Endothelial cell of umbilical vein (primary cell): ENCODE data around the gene SHISA7. TPM values are rescaled to one million over a fixed set of nuclear protein-coding genes. Genes with fewer than 3 reads are reported as not detected.

Source experiments
- Bru-seq: library from RNA; stranded (reverse); fragments of 400-500 nt; gene quantifications from one replicate; lab custom pipeline; 2021; lab: Mats Ljungman, UMichigan
- BruChase-seq, 2 experiments: library from RNA; stranded (reverse); fragments of 400-500 nt; gene quantifications; one replicate each; lab custom pipeline; 2021; lab: Mats Ljungman, UMichigan
- BruUV-seq: library from RNA; stranded (reverse); fragments of 400-500 nt; replicated peaks from 2 replicates; lab custom pipeline; 2021; lab: Mats Ljungman, UMichigan
- CTCF ChIA-PET: fragments of 300-600, 350-600 bp; sonication (Branson Sonifier 250); formaldehyde crosslinking; loops from one replicate; lab custom pipeline; 2021; ENCODE audit warnings: antibody characterized with exemption, inconsistent platforms; lab: Charles Lee
- POLR2A ChIA-PET: fragments of 300-600, 350-600 bp; sonication (Branson Sonifier 250); formaldehyde crosslinking; loops from one replicate; lab custom pipeline; 2021; ENCODE audit warnings: antibody characterized with exemption, inconsistent platforms; lab: Charles Lee
- DNase-seq: peaks from one replicate; pipeline ENCODE4 v3.0.0-alpha.2; 2011; ENCODE audit warnings: low read depth, low spot score
- FAIRE-seq: peaks from 2 replicates; lab custom pipeline; 2011; peaks lifted over from hg19 to GRCh38; lab: Jason Lieb, UNC
- H2AFZ ChIP-seq: 2 replicates; pipeline ENCODE4 v1.6.0; 2012; ENCODE audit warnings: low read depth, low read length, control low read depth, inconsistent platforms
- H3K27ac ChIP-seq: 2 replicates; pipeline ENCODE4 v1.5.1; 2011; ENCODE audit warnings: low read depth, mild to moderate bottlenecking, control low read depth, low read length, moderate library complexity; ENCODE audit not compliant: insufficient read depth
- H3K27me3 ChIP-seq, 2 experiments: 2 replicates each; pipeline versions ENCODE4 v1.6.0 to v1.6.1; 2011; ENCODE audit warnings: low read length in 2 of 2, mixed read lengths in 1 of 2; ENCODE audit not compliant: control insufficient read depth in 2 of 2, insufficient read depth in 2 of 2
- H3K36me3 ChIP-seq, 2 experiments: 2 replicates in 1 of 2; 3 replicates in 1 of 2; pipeline ENCODE4 v1.5.1; 2011; ENCODE audit warnings: low read length in 2 of 2, mild to moderate bottlenecking in 1 of 2, moderate library complexity in 1 of 2; ENCODE audit not compliant: control insufficient read depth in 2 of 2, insufficient read depth in 2 of 2; ENCODE audit errors: extremely low read depth in 1 of 2
- H3K4me1 ChIP-seq: 3 replicates; pipeline ENCODE4 v1.5.1; 2011; ENCODE audit warnings: mild to moderate bottlenecking, low read length; ENCODE audit not compliant: control insufficient read depth, insufficient read depth; ENCODE audit errors: extremely low read depth
- H3K4me2 ChIP-seq: 2 replicates; pipeline ENCODE4 v1.6.1; 2011; ENCODE audit warnings: low read length, control low read depth, mixed read lengths; ENCODE audit not compliant: insufficient read depth
- H3K4me3 ChIP-seq, 3 experiments: fragments of 200-600 bp in 1 of 3; sonication (generic), shearing (Covaris generic) in 1 of 3; replicated peaks in 1 of 3; 2 replicates each; pipeline ENCODE4 v1.5.1; 2011 to 2016; ENCODE audit warnings: control low read depth in 3 of 3, low read length in 3 of 3, mild to moderate bottlenecking in 2 of 3, inconsistent platforms in 1 of 3, low read depth in 1 of 3, moderate library complexity in 1 of 3; ENCODE audit not compliant: insufficient read depth in 1 of 3
- H3K79me2 ChIP-seq: 2 replicates; pipeline ENCODE4 v1.6.0; 2012; ENCODE audit warnings: low read length, inconsistent platforms; ENCODE audit not compliant: control insufficient read depth, insufficient read depth
- H3K9ac ChIP-seq: replicated peaks from 2 replicates; pipeline ENCODE3; 2011; ENCODE audit warnings: low read length, control low read depth; ENCODE audit not compliant: insufficient read depth; ENCODE audit errors: extremely low read depth
- H3K9me1 ChIP-seq: replicated peaks from 3 replicates; pipeline ENCODE4 v1.6.0; 2011; ENCODE audit warnings: mild to moderate bottlenecking, low read length; ENCODE audit not compliant: control insufficient read depth, insufficient read depth; ENCODE audit errors: extremely low read depth
- H3K9me3 ChIP-seq: replicated peaks from 2 replicates; pipeline ENCODE4 v1.5.1; 2012; ENCODE audit warnings: low read length, inconsistent platforms; ENCODE audit not compliant: control insufficient read depth, insufficient read depth
- H4K20me1 ChIP-seq: replicated peaks from 2 replicates; pipeline ENCODE3; 2011; ENCODE audit warnings: mild to moderate bottlenecking, low read length; ENCODE audit not compliant: control insufficient read depth, insufficient read depth; ENCODE audit errors: extremely low read depth
- EZH2 ChIP-seq: IDR thresholded peaks from 2 replicates; pipeline ENCODE4 v1.6.1; 2012; ENCODE audit warnings: borderline replicate concordance, low read depth, mild to moderate bottlenecking, moderate library complexity, low read length, inconsistent platforms; ENCODE audit not compliant: severe bottlenecking
- FOS ChIP-seq: IDR thresholded peaks from 2 replicates; pipeline ENCODE4 v1.6.1; 2011; ENCODE audit warnings: mild to moderate bottlenecking, low read length, moderate library complexity, borderline replicate concordance; ENCODE audit not compliant: insufficient read depth
- GATA2 ChIP-seq: IDR thresholded peaks from 2 replicates; pipeline ENCODE4 v1.7.0; 2011; ENCODE audit warnings: low read depth, mild to moderate bottlenecking, moderate library complexity, mixed read lengths, low read length; ENCODE audit not compliant: insufficient read length, insufficient read depth
- JUN ChIP-seq: IDR thresholded peaks from 2 replicates; pipeline ENCODE4 v1.6.1; 2011; ENCODE audit warnings: borderline replicate concordance, low read depth; ENCODE audit not compliant: insufficient read length, insufficient read depth
- MYC ChIP-seq: IDR thresholded peaks from one replicate; pipeline ENCODE4 v1.6.1; 2011; ENCODE audit warnings: mild to moderate bottlenecking, low read depth, low read length
- POLR2A ChIP-seq: IDR thresholded peaks from 2 replicates; pipeline ENCODE4 v1.6.1; 2012; ENCODE audit warnings: low read depth, mild to moderate bottlenecking, control low read depth, low read length
- POLR2AphosphoS5 ChIP-seq: IDR thresholded peaks from 2 replicates; pipeline ENCODE4 v1.6.1; 2012; ENCODE audit warnings: low read depth, mild to moderate bottlenecking, control low read depth, low read length, moderate library complexity; ENCODE audit not compliant: insufficient read depth
- dilution Hi-C: fragments of 300-500 bp; cut with MboI; formaldehyde crosslinking; loops from one replicate; pipeline ENCODE4 v1.15.0; 2019; ENCODE audit warnings: low sequenced_read_pairs; ENCODE audit not compliant: extremely low pct_ligation_motif_present
- intact Hi-C: fragments of 100-400 bp; cut with micrococcal nuclease; formaldehyde crosslinking; loops from one replicate; pipeline ENCODE4 v1.10.0; 2022
- long read RNA-seq: library from polyadenylated mRNA; stranded (forward); transcript quantifications from one replicate; pipeline ENCODE4 v2.0.0, GENCODE V29; 2021
- polyA minus RNA-seq, 3 experiments: library from RNA; depleted of rRNA, polyadenylated mRNA; stranded (reverse); fragments of >200 nt; gene quantifications; 1 replicate in 1 of 3; 2 replicates in 2 of 3; pipeline ENCODE4 v1.2.3, GENCODE V29; 2011
- polyA plus RNA-seq, 4 experiments: library from polyadenylated mRNA; depleted of rRNA in 3 of 4; stranded (reverse) in 3 of 4; unstranded in 1 of 4; fragments of >200 nt; gene quantifications; 2 replicates each; pipeline versions ENCODE4 v1.2.1 to v1.2.3, GENCODE V29; 2011 to 2012; ENCODE audit warnings: missing spikeins in 1 of 4
- total RNA-seq: library from RNA; stranded (reverse); gene quantifications from 2 replicates; pipeline ENCODE4 v1.2.3, GENCODE V29; 2021
- TF ChIP-seq, protein P1 (sequence below): IDR thresholded peaks from 2 replicates; pipeline ENCODE4 v1.6.1; 2011; ENCODE audit not compliant: insufficient read depth, insufficient read length
- TF ChIP-seq, protein P2 (sequence below), 2 donors: IDR thresholded peaks; 1 replicate in 1 of 2; 2 replicates in 1 of 2; pipeline ENCODE4 v1.5.1; 2011; ENCODE audit warnings: low read length in 2 of 2, mild to moderate bottlenecking in 2 of 2, moderate library complexity in 2 of 2, control low read depth in 1 of 2, inconsistent platforms in 1 of 2, low read depth in 1 of 2; ENCODE audit not compliant: insufficient read depth in 1 of 2; ENCODE audit errors: extremely low read depth in 1 of 2

The SHISA7 gene
- not detected in 2 replicates for total RNA-seq
- polyA plus RNA-seq = not detected in 2 replicates
- not detected in 2 replicates for polyA plus RNA-seq (2011; cell fraction: cytosol; rRNA removed)
- polyA plus RNA-seq (2011; cell fraction: nucleus; rRNA removed) = not detected in 2 replicates
- not detected in 2 replicates for polyA plus RNA-seq (2012)
- not detected in 2 replicates for polyA minus RNA-seq
- polyA minus RNA-seq (2011; cell fraction: cytosol; rRNA and poly(A)+ RNA removed) = not detected
- not detected in 2 replicates for polyA minus RNA-seq (2011; cell fraction: nucleus; rRNA and poly(A)+ RNA removed)
- Bru-seq, nascent RNA = not detected
- BruChase-seq, experiment 1, labeled RNA remaining after a 6-hour chase = not detected
- BruChase-seq, experiment 2, labeled RNA remaining after a 2-hour chase = not detected
- long read RNA-seq = 0 reads

DNA sequence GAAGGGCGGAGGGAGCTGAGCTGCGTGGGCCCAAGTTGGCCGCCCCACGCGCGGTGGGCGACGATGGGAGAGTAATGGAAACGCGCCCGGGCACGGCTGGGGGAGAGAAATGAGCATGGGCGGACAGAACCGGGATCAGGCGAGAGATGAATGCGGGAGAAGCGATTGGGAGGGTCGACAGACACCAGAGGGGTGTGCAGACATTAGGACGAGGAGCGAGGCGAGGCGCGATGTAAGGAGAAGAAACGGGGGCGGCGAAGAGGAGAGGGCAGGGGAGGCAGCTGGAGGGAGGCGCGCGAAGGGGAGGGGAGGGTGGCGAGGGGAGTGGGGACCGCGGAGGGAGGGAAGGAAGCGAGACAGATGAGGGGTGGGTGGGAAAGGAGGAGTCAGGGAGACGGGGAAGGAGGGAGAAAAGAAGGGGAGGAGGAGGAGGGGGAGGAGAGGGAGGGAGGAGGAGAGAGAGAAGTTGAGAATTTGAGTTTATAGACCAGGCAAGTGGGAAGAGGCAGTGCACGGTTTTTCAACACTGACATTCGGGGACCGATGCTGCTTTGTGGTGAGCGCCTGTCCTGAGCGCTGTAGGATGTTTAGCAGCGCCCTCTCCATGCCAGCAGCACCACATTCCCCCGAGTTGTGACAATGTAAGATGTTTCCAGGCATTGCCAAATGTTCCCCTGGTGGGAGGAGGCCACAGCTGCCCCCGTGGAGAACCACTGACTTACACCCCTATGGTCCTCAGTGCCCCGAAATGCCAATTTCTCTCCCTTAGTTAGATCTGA is at the start of gene SHISA7:
TSS of gene SHISA7 (minus strand) at position 256 of the 779 bp plus-strand sequence. CDS start 437 bp downstream, outside the sequence.
- CTCF ChIA-PET = no interaction called here
- POLR2A ChIA-PET = interaction anchor here (0.6 to 1.2 kb wide), 2 partner anchors 36 to 90 kb away, joined by 3 read pairs; partner anchors contain the start of gene UBE2S
- Histone ChIP-seq H3K79me2 (no peaks in the 10 kb centered on the region), H3K4me2 (no peak within 1 kb of the TSS), H3K27ac (no peak within 1 kb of the TSS), H3K9ac (no peak within 1 kb of the TSS), H4K20me1 (no peaks in the 10 kb centered on the region), H3K4me1 (no peaks in the 10 kb centered on the region), H3K9me1 (no peaks in the 10 kb centered on the region), H3K9me3 (no peaks in the 10 kb centered on the region), H3K27me3 (peaks cover 42 to 47% of the 10 kb centered on the region in 2 experiments), H3K4me3 (no peak within 1 kb of the TSS), H3K36me3 (no peaks in the 10 kb centered on the region), H2AFZ (no peak within 1 kb of the TSS)
- no TSS peak for BruUV-seq
- dilution Hi-C loops = no loop called here
- TF ChIP-seq JUN (no peak), EZH2 (peak; percentile 17)
- intact Hi-C loops = no loop called here
- FAIRE-seq = no peak
- DNase-seq = no peak

DNA sequence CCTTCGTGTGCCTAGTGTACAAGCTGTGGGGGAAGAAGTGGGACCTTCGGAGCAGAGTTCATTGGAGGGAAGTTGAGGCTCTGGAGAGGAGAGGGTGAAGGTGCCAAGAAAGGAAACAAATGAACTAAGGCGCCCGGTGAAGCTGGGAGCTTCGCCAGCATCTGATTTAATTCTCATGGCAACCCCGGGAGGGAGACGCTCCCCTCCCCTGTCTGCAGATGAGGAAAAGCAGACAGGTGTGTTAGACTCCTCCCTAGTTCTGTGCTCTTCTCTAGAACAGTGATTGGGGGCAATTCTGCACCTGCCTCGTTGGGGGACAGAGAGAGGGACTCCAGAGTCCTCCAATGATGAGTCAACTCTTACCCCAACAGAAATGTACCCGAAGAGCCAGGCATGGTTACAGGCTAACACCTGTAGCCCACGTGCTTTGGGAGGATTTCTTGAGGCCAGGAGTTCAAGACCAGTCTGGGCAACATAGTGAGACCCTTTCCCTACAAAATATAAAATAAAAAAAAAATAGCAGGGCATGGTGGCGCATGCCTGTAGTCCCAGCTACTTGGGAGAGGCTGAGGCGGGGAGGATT is 49.4 kb upstream of the SHISA7 start:
- FAIRE-seq (no peak), DNase-seq (no peak)
- Histone ChIP-seq H2AFZ (no peak overlapping the region), H3K4me2 (no peak overlapping the region), H3K27me3 (no peaks in the 10 kb centered on the region), H3K36me3 (no peaks in the 10 kb centered on the region), H3K79me2 (no peaks in the 10 kb centered on the region), H3K4me3 (no peak overlapping the region), H3K9me3 (no peaks in the 10 kb centered on the region), H3K9ac (no peak overlapping the region), H4K20me1 (no peaks in the 10 kb centered on the region), H3K4me1 (peaks cover 9% of the 10 kb centered on the region), H3K27ac (no peak overlapping the region), H3K9me1 (no peaks in the 10 kb centered on the region)
- intact Hi-C loops = no loop called here
- dilution Hi-C loops = no loop called here
- TF ChIP-seq, protein P1, sequence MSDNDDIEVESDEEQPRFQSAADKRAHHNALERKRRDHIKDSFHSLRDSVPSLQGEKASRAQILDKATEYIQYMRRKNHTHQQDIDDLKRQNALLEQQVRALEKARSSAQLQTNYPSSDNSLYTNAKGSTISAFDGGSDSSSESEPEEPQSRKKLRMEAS = no peak
- no peak for TF ChIP-seq POLR2AphosphoS5
- no peak for TF ChIP-seq GATA2
- no peak for TF ChIP-seq JUN
- TF ChIP-seq MYC = no peak
- TF ChIP-seq POLR2A = no peak
- TF ChIP-seq FOS = no peak
- TF ChIP-seq, protein P2, sequence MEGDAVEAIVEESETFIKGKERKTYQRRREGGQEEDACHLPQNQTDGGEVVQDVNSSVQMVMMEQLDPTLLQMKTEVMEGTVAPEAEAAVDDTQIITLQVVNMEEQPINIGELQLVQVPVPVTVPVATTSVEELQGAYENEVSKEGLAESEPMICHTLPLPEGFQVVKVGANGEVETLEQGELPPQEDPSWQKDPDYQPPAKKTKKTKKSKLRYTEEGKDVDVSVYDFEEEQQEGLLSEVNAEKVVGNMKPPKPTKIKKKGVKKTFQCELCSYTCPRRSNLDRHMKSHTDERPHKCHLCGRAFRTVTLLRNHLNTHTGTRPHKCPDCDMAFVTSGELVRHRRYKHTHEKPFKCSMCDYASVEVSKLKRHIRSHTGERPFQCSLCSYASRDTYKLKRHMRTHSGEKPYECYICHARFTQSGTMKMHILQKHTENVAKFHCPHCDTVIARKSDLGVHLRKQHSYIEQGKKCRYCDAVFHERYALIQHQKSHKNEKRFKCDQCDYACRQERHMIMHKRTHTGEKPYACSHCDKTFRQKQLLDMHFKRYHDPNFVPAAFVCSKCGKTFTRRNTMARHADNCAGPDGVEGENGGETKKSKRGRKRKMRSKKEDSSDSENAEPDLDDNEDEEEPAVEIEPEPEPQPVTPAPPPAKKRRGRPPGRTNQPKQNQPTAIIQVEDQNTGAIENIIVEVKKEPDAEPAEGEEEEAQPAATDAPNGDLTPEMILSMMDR (IDR thresholded peaks at IDR 0.05; ENCODE audit: extremely low read depth in 1 of 2, insufficient read depth in 1 of 2, low read depth in 1 of 2, low read length in 2 of 2) = no peak
- no peak for TF ChIP-seq EZH2
- ChIA-PET CTCF (interaction anchor here (3.2 to 5.5 kb wide), 2 partner anchors 12 to 25 kb away, joined by 17 to 38 read pairs; no protein-coding TSS in a partner anchor), POLR2A (no interaction called here)
- BruUV-seq = no TSS peak
